Tibial nerve (tissue), 4 donors: ENCODE measurements around the gene FUT6.

Source experiments
- CTCF ChIP-seq, 5 experiments: fragments of 200-600 bp in 3 of 5; fragments of 450-650 bp in 2 of 5; sonication (generic) in 3 of 5; IDR thresholded peaks; one replicate each; pipeline ENCODE4 v1.5.1; 2016 to 2019; ENCODE audit warnings: antibody characterized with exemption in 5 of 5, mild to moderate bottlenecking in 3 of 5, moderate library complexity in 2 of 5
- EP300 ChIP-seq, 2 donors: sonication (generic); formaldehyde crosslinking; IDR thresholded peaks; one replicate each; pipeline ENCODE4 v1.6.1; 2017; ENCODE audit warnings: antibody characterized with exemption in 2 of 2, mild to moderate bottlenecking in 1 of 2
- POLR2A ChIP-seq, 2 donors: fragments of 450-650 bp; IDR thresholded peaks; one replicate each; pipeline ENCODE4 v1.6.1; 2017; ENCODE audit warnings: antibody characterized with exemption in 2 of 2, mild to moderate bottlenecking in 2 of 2, moderate library complexity in 2 of 2

- TF ChIP-seq POLR2A (IDR thresholded peaks at IDR 0.05) (no peak), CTCF (IDR thresholded peaks at IDR 0.05) (no peak), EP300 (IDR thresholded peaks at IDR 0.05) (no peak)
These were observed 20.9 kb downstream of the FUT6 start for GRCh38 chr19:5818594-5818993.
